Tibial nerve (tissue), 4 donors: ENCODE measurements around the gene CORIN. TPM values are rescaled to one million over a fixed set of nuclear protein-coding genes. Genes with fewer than 3 reads are reported as not detected.

Experiments used
- DNase-seq, 2 donors: peaks; one replicate each; pipeline ENCODE4 v3.0.0-alpha.2; 2019; ENCODE audit warnings: low spot score in 2 of 2
- H3K27ac ChIP-seq, 4 donors: fragments of 200-600 bp; sonication (generic) in 3 of 4; one replicate each; pipeline ENCODE4 v1.5.1; 2017 to 2019; ENCODE audit warnings: mild to moderate bottlenecking in 1 of 4
- H3K27me3 ChIP-seq, 2 donors: fragments of 200-600 bp; sonication (generic) in 1 of 2; one replicate each; pipeline versions ENCODE4 v1.5.1 to v1.6.0; 2017 to 2019
- H3K36me3 ChIP-seq, 3 donors: fragments of 200-600 bp; sonication (generic); one replicate each; pipeline ENCODE4 v1.5.1; 2018 to 2019
- H3K4me1 ChIP-seq, 4 donors: fragments of 200-600 bp; sonication (generic) in 3 of 4; one replicate each; pipeline ENCODE4 v1.5.1; 2017 to 2019
- H3K4me3 ChIP-seq, 4 donors: fragments of 200-600 bp; sonication (generic) in 3 of 4; one replicate each; pipeline ENCODE4 v1.5.1; 2017 to 2019; ENCODE audit warnings: mild to moderate bottlenecking in 1 of 4, moderate library complexity in 1 of 4
- H3K9me3 ChIP-seq, 4 donors: fragments of 200-600 bp; sonication (generic) in 3 of 4; one replicate each; pipeline ENCODE4 v1.5.1; 2017 to 2019
- EP300 ChIP-seq, 2 donors: sonication (generic); formaldehyde crosslinking; IDR thresholded peaks; one replicate each; pipeline ENCODE4 v1.6.1; 2017; ENCODE audit warnings: antibody characterized with exemption in 2 of 2, mild to moderate bottlenecking in 1 of 2
- POLR2A ChIP-seq, 2 donors: fragments of 450-650 bp; IDR thresholded peaks; one replicate each; pipeline ENCODE4 v1.6.1; 2017; ENCODE audit warnings: antibody characterized with exemption in 2 of 2, mild to moderate bottlenecking in 2 of 2, moderate library complexity in 2 of 2
- WGBS, 2 donors: methylation state at CpG; one replicate each; pipeline ENCODE4 v1.1.5; 2018; 5-methylcytosine and 5-hydroxymethylcytosine counted together
- total RNA-seq, 4 donors: library from RNA; depleted of rRNA; stranded (reverse); fragments of >200 nt; gene quantifications; one replicate each; pipeline ENCODE4 v1.1.0, GENCODE V29; 2016
- TF ChIP-seq, protein P1 (sequence below), 5 experiments: fragments of 200-600 bp in 3 of 5; fragments of 450-650 bp in 2 of 5; sonication (generic) in 3 of 5; IDR thresholded peaks; one replicate each; pipeline ENCODE4 v1.5.1; 2016 to 2019; ENCODE audit warnings: antibody characterized with exemption in 5 of 5, mild to moderate bottlenecking in 3 of 5, moderate library complexity in 2 of 5

Gene CORIN
- total RNA-seq, 4 donors from 2014 or later = 0.22 to 0.42 TPM; not detected in 2

DNA sequence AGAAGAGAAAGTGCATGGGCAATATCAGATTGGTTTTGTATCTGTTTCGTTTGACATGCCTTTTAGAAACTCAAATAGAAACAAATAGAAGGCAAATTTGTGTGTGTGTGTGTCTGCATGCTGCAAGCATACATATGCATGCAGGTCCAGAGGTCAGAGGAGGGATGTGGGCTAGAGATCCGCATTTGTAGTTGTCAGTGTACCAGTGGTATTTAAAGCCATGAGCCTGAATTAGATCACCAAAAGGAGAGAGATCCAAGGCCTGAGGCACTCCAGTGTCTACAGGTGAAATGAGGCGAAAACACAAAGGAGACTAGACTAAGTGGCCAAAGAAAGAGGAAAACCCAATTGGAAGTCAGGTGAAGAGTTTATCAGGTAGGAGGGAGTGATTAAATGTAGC, 106.7 kb downstream of the CORIN start:
- Histone ChIP-seq H3K4me3 (no peak overlapping the region), H3K27ac (no peak overlapping the region), H3K9me3 (no peaks in the 10 kb centered on the region), H3K36me3 (no peaks in the 10 kb centered on the region), H3K4me1 (no peaks in the 10 kb centered on the region), H3K27me3 (no peaks in the 10 kb centered on the region)
- TF ChIP-seq POLR2A (IDR thresholded peaks at IDR 0.05) (no peak), EP300 (IDR thresholded peaks at IDR 0.05) (no peak)
- TF ChIP-seq, protein P1, sequence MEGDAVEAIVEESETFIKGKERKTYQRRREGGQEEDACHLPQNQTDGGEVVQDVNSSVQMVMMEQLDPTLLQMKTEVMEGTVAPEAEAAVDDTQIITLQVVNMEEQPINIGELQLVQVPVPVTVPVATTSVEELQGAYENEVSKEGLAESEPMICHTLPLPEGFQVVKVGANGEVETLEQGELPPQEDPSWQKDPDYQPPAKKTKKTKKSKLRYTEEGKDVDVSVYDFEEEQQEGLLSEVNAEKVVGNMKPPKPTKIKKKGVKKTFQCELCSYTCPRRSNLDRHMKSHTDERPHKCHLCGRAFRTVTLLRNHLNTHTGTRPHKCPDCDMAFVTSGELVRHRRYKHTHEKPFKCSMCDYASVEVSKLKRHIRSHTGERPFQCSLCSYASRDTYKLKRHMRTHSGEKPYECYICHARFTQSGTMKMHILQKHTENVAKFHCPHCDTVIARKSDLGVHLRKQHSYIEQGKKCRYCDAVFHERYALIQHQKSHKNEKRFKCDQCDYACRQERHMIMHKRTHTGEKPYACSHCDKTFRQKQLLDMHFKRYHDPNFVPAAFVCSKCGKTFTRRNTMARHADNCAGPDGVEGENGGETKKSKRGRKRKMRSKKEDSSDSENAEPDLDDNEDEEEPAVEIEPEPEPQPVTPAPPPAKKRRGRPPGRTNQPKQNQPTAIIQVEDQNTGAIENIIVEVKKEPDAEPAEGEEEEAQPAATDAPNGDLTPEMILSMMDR (IDR thresholded peaks at IDR 0.05) = no peak
- no peak for DNase-seq
- 88% methylated on average over 3 of the region's 3 CpGs for WGBS, 2 donors

DNA sequence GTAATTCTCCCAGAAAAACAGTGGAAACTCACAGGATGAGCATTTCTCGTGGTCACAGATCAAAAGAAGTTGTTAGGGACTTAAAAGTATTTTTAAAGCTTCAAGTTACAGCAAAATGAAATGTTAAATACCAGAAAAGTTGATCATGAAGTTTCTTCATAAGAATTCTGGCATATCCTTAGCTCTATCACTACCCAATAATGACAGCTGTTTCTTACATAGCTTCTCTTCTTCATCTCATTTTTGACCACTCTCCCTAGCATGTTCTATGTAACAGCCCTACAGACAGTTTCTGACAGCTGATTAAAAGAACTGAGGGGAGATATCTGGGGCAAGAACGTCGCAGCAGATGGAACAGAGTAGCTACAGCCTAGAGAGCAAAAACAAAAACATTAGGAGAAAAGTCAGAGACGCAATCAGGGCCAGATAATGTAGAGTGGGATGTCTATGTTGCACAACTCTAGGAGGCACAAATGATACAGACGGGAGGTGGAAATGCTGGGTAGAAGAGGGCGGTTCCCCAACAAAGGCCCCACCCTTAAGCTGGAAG, 108.7 kb downstream of the CORIN start:
- no peaks in the 10 kb centered on the region for H3K27me3 ChIP-seq
- DNase-seq = no peak
- 80 to 82% methylated on average over 6 of the region's 6 CpGs for WGBS, 2 donors
- H3K4me1 ChIP-seq = no peaks in the 10 kb centered on the region
- H3K4me3 ChIP-seq = no peak overlapping the region
- H3K9me3 ChIP-seq = no peaks in the 10 kb centered on the region
- no peaks in the 10 kb centered on the region for H3K36me3 ChIP-seq
- TF ChIP-seq, protein P1 (IDR thresholded peaks at IDR 0.05) = no peak
- no peak for TF ChIP-seq EP300 (IDR thresholded peaks at IDR 0.05)
- no peak for TF ChIP-seq POLR2A (IDR thresholded peaks at IDR 0.05)
- H3K27ac ChIP-seq = no peak overlapping the region

- Histone ChIP-seq H3K4me3 (no peak overlapping the region), H3K27me3 (no peaks in the 10 kb centered on the region), H3K36me3 (no peaks in the 10 kb centered on the region), H3K4me1 (no peaks in the 10 kb centered on the region), H3K9me3 (no peaks in the 10 kb centered on the region), H3K27ac (no peak overlapping the region)
- WGBS, 2 donors = 84 to 85% methylated on average over 5 of the region's 5 CpGs
- TF ChIP-seq POLR2A (IDR thresholded peaks at IDR 0.05) (no peak), EP300 (IDR thresholded peaks at IDR 0.05) (no peak)
- TF ChIP-seq, protein P1 (IDR thresholded peaks at IDR 0.05) = no peak
- no peak for DNase-seq
Observed at GRCh38 chr4:47721892-47722575, 115.8 kb downstream of the CORIN start.

DNA sequence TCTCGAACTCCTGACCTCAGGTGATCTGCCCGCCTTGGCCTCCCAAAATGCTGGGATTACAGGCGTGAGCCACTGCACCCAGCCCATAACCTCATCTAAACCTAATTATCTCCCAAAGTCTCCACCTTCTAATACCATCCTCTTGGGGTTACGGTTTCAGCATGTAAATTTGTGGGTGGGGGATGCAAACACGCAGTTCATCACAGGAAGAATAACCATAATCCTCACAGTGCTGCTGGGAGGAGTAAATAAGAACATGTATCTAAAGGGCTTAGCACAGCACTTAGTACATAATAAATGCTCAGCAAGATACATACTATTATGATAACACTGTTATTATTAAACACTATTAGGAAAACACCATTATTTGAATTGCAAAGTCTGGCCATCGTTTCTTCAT, 116.4 kb downstream of the CORIN start:
- Histone ChIP-seq H3K27me3 (no peaks in the 10 kb centered on the region), H3K4me3 (no peak overlapping the region), H3K36me3 (no peaks in the 10 kb centered on the region), H3K4me1 (no peaks in the 10 kb centered on the region), H3K9me3 (no peaks in the 10 kb centered on the region), H3K27ac (no peak overlapping the region)
- 86 to 94% methylated on average over 6 of the region's 6 CpGs for WGBS, 2 donors
- no peak for DNase-seq
- no peak for TF ChIP-seq EP300 (IDR thresholded peaks at IDR 0.05)
- TF ChIP-seq POLR2A (IDR thresholded peaks at IDR 0.05) = no peak
- TF ChIP-seq, protein P1 (IDR thresholded peaks at IDR 0.05) = no peak

DNA sequence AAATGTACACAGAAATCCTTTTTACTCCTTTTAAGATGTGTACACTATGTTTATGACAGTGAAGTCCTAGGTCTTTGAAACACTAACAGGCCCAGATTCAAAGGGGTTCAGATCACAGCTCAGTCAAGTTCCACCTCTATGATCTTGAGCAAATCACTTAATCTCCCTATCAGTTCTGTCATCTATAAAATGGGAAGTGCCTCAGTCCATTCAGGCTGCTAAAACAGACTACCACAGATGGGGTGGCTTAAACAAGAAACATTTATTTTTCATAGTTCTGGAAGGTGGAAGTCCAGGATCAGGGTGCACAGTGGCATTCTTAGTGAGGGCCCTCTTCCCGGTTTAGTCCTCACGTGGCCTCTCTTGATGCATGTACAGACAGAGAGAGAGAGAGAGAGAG, 117.1 kb downstream of the CORIN start:
- H3K4me3 ChIP-seq = no peak overlapping the region

More for the DNA sequence above, 117.1 kb downstream of the CORIN start:
- TF ChIP-seq, protein P1 (IDR thresholded peaks at IDR 0.05) = no peak
- TF ChIP-seq EP300 (IDR thresholded peaks at IDR 0.05) = no peak
- TF ChIP-seq POLR2A (IDR thresholded peaks at IDR 0.05) = no peak
- Histone ChIP-seq H3K4me1 (no peaks in the 10 kb centered on the region), H3K27me3 (no peaks in the 10 kb centered on the region), H3K9me3 (no peaks in the 10 kb centered on the region), H3K36me3 (no peaks in the 10 kb centered on the region), H3K27ac (no peak overlapping the region)
- no peak for DNase-seq
- WGBS, 2 donors = 91 to 95% methylated on average over 2 of the region's 2 CpGs
